Liver (tissue), 9 donors: Measurements from ENCODE around the gene CEP170. TPM values are rescaled to one million over a fixed set of nuclear protein-coding genes. Genes with fewer than 3 reads are reported as not detected.
"Not testable (repeated sequence)": the region's sequence is repeated elsewhere in the genome, so short reads cannot be mapped to it uniquely, and the experiment has no call there.

Experiments used
- DNase-seq: peaks from one replicate; pipeline ENCODE4 v3.0.0-alpha.2; 2017; ENCODE audit warnings: low spot score
- H3K27ac ChIP-seq, 2 donors: one replicate each; pipeline ENCODE4 v1.7.0; 2013; ENCODE audit warnings: inconsistent platforms in 2 of 2, low read length in 2 of 2, control low read depth in 1 of 2, low read depth in 1 of 2, mild to moderate bottlenecking in 1 of 2
- H3K27me3 ChIP-seq, 4 donors: one replicate each; pipeline versions ENCODE4 v1.6.1 to v1.7.0; 2013; ENCODE audit warnings: low read length in 3 of 4, inconsistent platforms in 1 of 4, mild to moderate bottlenecking in 1 of 4, moderate library complexity in 1 of 4; ENCODE audit not compliant: control insufficient read depth in 4 of 4, insufficient read depth in 4 of 4
- H3K36me3 ChIP-seq, 4 donors: one replicate each; pipeline versions ENCODE4 v1.6.1 to v1.7.0; 2013; ENCODE audit warnings: low read length in 3 of 4, mild to moderate bottlenecking in 3 of 4, low read depth in 1 of 4, moderate library complexity in 1 of 4; ENCODE audit not compliant: control insufficient read depth in 4 of 4, insufficient read depth in 3 of 4
- H3K4me1 ChIP-seq, 4 donors: one replicate each; pipeline versions ENCODE4 v1.6.1 to v1.7.0; 2013; ENCODE audit warnings: low read length in 3 of 4, mild to moderate bottlenecking in 3 of 4, moderate library complexity in 1 of 4; ENCODE audit not compliant: control insufficient read depth in 4 of 4, insufficient read depth in 4 of 4
- H3K4me3 ChIP-seq, 3 donors: one replicate each; pipeline versions ENCODE4 v1.6.1 to v1.7.0; 2013; ENCODE audit warnings: low read length in 3 of 3, control low read depth in 1 of 3, low read depth in 1 of 3, mild to moderate bottlenecking in 1 of 3
- H3K9ac ChIP-seq, 2 donors: one replicate each; pipeline ENCODE4 v1.7.0; 2013; ENCODE audit warnings: low read length in 2 of 2, mild to moderate bottlenecking in 2 of 2, moderate library complexity in 2 of 2, control low read depth in 1 of 2, low read depth in 1 of 2
- H3K9me3 ChIP-seq, 4 donors: one replicate each; pipeline versions ENCODE4 v1.6.1 to v1.7.0; 2013; ENCODE audit warnings: low read length in 3 of 4; ENCODE audit not compliant: control insufficient read depth in 4 of 4
- WGBS: extraction: QIAGEN DNeasy Blood & Tissue Kit; methylation state at CpG from one replicate; pipeline ENCODE4 v1.1.7; 2013; 5-methylcytosine and 5-hydroxymethylcytosine counted together
- polyA plus RNA-seq, 2 donors: library from polyadenylated mRNA; stranded (reverse) in 1 of 2; unstranded in 1 of 2; fragments of 200-250 nt in 1 of 2; fragments of >200 nt in 1 of 2; fragmentation: Nextera tagmentation in 1 of 2; extraction: Ambion mirVana in 1 of 2; gene quantifications; one replicate each; pipeline versions ENCODE4 v1.2.1 to v1.2.3, GENCODE V29; 2013 to 2015
- total RNA-seq, 2 donors: library from RNA; depleted of rRNA; stranded (reverse); fragments of >200 nt; gene quantifications; one replicate each; pipeline ENCODE4 v1.2.3, GENCODE V29; 2014
- donor health status: healthy.
- donor health status: healthy.
- donor health status: healthy.
- donor health status: healthy.
- donor health status: healthy.

The CEP170 gene
- total and polyA plus RNA-seq, 4 donors: 5.0 to 21.5 (median 14.9) TPM

DNA sequence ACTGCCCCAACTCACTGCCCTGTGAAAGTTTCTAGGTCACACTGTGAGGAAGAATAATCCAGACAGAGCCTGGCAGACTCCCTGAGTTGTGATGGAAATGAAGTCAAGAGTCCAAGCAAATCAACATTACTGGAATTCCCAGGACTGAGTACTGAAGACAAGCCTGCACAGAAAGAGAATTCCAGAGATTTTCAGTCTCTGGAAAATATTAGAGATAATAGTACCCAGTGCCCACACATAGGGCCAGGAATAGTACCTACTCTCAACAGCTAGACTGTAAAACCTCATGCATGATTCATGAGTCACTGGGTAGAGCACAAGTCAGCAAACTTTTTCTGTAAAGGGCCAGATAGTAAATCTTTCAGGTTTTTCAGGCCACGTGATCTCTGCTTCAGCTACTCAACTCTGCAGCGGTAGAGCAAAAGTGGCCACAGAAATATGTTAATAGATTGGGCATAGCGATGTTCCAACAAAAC is 50.0 kb downstream of the CEP170 start:
- not testable (repeated sequence) for H3K27me3 ChIP-seq, H3K9ac ChIP-seq, H3K27ac ChIP-seq, DNase-seq, H3K36me3 ChIP-seq, H3K4me1 ChIP-seq, H3K9me3 ChIP-seq, H3K4me3 ChIP-seq
- WGBS: 94% methylated on average over 3 of the region's 3 CpGs

DNA sequence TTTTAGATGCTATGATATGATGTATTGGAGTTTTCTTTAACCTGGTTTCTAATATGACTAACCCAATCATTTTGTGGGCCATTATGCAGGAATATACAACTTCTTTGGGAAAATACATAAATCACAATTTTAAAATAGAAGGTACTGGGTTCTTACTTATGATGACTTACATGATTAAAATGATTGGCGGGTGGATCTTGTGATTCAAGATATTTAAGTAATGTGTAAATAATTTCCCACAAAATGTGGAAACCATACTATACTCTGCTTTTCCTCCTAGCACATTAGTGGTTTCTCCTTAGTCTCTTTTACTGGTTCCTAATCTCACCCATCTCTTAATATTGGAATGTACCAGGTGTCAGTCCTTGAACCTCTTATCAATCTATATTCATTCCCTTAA is 50.7 kb downstream of the CEP170 start:
- H3K27ac ChIP-seq, H3K27me3 ChIP-seq, H3K9me3 ChIP-seq, H3K4me1 ChIP-seq, H3K9ac ChIP-seq, H3K36me3 ChIP-seq, DNase-seq, H3K4me3 ChIP-seq: not testable (repeated sequence)
- 99% methylated on average over 1 of the region's 1 CpG for WGBS

DNA sequence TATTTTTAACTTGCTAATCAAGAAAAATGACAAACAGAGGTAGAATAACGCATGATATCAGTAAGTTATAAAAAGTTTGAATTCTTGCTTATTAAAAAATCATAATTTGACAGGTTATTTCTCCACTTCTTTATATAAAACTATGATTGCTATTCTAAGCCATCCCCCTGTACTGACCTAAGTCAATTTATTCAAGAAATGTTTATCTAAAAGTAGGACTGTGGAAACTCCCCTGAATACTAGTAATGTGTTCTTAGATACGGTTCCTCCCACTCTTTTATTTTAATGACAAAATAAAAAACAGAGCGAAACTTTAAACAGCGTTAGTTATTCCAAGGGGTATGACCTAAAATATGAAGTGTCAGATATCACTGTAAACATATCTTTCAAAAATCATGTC is 51.9 kb downstream of the CEP170 start:
- not testable (repeated sequence) for H3K9ac ChIP-seq, DNase-seq, H3K27me3 ChIP-seq, H3K27ac ChIP-seq, H3K4me3 ChIP-seq, H3K4me1 ChIP-seq, H3K36me3 ChIP-seq, H3K9me3 ChIP-seq
- WGBS: 83% methylated on average over 4 of the region's 4 CpGs

DNA sequence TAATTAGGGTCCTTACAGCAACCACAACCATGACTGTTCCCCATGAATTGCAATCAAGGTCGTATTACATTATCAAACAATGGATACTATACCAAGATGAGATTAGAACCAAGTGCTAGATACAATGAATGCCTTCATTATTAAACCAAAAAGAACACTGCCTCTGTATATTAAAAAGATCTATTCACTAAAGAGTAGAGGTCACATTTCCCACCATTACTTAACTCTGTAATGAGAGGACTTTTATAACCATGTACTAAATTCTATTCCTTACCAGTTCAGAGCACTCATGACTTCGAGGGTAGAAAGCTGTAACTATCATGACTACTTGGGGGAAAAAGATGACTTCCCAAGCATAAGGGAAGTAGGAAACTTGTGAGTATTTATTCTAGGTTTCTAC is 53.8 kb downstream of the CEP170 start:
- H3K36me3 ChIP-seq, H3K4me1 ChIP-seq, H3K9me3 ChIP-seq, H3K4me3 ChIP-seq, H3K9ac ChIP-seq, H3K27me3 ChIP-seq, DNase-seq, H3K27ac ChIP-seq: not testable (repeated sequence)
- 90% methylated on average over 2 of the region's 2 CpGs for WGBS

- H3K9ac ChIP-seq, H3K36me3 ChIP-seq, H3K4me1 ChIP-seq, DNase-seq, H3K4me3 ChIP-seq, H3K27me3 ChIP-seq, H3K9me3 ChIP-seq, H3K27ac ChIP-seq: not testable (repeated sequence)
- 94% methylated on average over 6 of the region's 6 CpGs for WGBS
These were observed 57.6 kb downstream of the CEP170 start for GRCh38 chr1:243197524-243197923.

- not testable (repeated sequence) for H3K36me3 ChIP-seq, H3K4me1 ChIP-seq, H3K27me3 ChIP-seq, H3K9ac ChIP-seq, H3K9me3 ChIP-seq, H3K4me3 ChIP-seq, DNase-seq, H3K27ac ChIP-seq
- 87% methylated on average over 1 of the region's 2 CpGs for WGBS
These were observed 61.8 kb downstream of the CEP170 start for GRCh38 chr1:243193330-243193729.

DNA sequence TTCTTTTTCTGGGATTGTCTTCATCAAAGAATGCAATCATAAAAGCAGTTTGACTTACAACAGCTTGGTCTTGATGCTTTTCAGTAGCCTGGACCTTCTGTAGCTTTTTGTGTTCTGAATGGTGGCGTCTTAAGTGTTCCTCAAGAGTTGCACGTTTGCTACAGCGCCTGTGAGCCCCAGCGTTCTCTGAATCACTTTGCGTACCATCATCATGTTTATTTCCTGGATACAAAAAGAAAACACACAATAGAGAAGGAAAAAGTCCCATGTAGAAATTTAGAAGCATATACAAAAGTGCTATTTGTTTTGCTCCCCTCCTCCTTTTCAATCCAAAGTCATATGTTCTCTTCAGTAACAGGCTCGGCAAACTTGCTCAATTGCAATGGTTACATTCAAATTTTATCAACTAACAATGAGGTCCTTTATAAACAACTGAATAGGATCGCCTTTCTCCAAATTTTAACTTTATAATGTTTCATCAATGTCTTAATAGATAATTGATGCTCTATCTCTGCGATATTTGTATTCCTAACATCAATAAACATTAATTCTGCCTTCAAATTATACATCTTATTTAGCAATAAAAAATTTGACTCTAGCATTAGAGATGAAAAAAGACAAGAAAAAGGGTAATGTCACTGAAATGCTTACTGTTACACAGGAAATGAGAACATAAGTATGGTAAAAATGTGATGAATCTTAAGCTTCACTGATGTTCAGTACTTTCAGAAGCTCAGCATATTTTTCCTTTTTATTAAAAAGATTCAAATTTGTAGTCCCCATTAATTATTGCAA is 68.7 kb downstream of the CEP170 start:
- not testable (repeated sequence) for H3K4me1 ChIP-seq, H3K27me3 ChIP-seq, H3K36me3 ChIP-seq, H3K9ac ChIP-seq, DNase-seq, H3K9me3 ChIP-seq, H3K4me3 ChIP-seq, H3K27ac ChIP-seq
- WGBS: 95% methylated on average over 8 of the region's 8 CpGs
